ENCODE results near the gene UNC13D. TPM values are rescaled to one million over a fixed set of nuclear protein-coding genes. Genes with fewer than 3 reads are reported as not detected.

UNC13D gene
- total RNA-seq, 2 donors from 2014 or later, result 128 to 143 TPM

DNA sequence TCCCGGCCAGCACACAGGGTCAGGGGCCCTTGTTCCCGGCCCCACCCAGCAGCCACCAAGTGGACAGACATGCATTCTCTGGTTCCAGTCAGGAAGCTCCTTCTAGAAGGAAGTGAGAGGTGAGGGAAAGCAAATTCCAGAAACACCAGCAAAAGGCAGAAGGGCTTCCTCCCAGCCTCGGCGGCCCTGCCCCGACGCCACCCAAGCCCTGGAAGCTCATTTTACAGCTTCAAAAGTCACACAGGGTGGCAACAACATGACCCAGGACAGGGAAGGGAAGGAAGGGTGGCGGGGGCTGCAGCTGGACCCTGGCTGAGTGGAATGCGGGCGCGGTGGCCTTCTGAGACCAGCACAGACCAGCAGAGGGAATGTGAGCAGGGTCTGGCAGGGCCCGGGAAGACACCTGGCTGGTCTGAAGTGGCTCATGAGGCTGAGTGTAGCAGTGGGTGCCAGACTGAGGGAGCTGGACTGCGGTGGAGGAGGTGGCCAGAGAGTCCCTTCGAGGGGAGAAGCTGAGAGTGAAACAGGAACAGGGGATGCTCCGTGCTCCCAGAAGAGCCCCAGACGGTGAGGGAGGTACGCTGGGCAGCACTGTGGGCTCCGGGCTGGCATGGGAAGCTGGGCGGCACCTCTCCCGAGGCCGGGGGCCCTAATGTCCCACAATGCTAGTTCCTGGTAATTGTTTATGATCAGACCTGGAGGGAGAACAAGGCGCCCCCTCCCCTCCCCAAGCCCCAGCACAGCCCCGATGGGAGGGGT lies 1.9 kb upstream of the UNC13D start:
- Mint-ChIP-seq H3K27ac (peak overlapping the region in 1 of 2 donors; percentile 97), H3K9me3 (no peaks in the 10 kb centered on the region), H3K36me3 (no peaks in the 10 kb centered on the region)
- no peak for ATAC-seq
- DNase-seq (ENCODE audit: low spot score in 2 of 2), result no peak

DNA sequence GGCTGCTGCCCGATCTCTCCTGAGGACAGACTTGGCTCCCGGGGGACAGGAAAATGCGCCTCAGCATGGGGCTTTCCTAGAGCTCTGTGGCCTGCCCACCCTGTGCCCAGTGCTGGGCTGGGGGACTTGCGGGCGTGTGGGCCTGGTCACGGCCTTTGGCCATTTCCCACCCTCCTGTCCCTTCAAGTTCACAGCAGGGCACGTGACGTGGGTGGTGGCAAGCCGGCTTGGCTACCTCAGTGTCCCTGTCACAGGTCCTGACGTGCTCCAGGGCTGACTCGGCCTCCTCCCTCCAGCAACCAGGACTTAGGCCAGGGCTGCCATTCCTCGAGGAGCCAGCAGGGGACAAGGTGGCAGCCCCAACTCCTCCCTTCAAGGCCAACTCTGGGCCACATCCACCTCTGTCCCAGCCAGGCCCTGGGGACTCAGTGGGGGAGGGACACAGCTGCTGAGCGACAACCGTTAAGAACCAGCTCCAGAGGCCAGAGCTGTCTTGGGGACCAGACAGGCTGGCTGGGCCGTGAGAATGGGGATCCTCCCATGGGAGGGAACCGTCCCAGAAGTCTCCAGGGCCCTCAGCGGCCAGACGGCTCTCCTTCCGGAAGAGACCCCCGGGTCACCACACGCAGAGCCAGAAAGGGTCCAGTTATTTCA lies 981 bp upstream of the UNC13D start:
- Mint-ChIP-seq H3K36me3 (no peaks in the 10 kb centered on the region), H3K27ac (peak overlapping the region; percentile 87 to 97), H3K9me3 (no peaks in the 10 kb centered on the region)
- peak; percentile 63 to 71 for ATAC-seq
- peak; percentile 70 to 83 for DNase-seq (ENCODE audit: low spot score in 2 of 2)

DNA sequence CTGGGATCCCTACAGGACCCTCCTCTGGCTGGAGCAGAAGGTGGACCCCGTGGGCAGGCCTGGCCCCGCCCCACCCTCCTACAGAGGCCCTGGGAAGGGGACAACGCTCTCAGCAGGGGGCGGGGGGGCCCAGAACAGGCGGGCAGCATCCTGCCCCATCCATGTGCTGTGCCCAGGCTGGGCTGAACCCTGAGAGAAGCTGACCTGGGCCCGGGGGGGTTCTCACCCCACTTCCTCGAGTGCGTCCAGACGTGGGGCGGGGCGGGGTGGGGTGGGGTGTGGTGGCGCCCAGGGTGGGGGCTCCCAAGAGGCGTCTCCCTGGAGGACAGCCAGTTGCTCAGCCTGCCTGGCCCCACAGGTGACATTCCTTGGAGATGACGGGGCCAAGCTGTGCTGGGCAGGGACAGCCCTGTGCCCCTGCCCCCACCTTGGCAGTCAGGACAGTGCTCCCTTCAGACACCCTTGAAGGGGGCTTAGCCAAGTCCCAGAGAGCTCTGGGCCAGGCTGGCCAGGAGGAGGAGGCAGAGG lies 390 bp upstream of the UNC13D start:
- no peaks in the 10 kb centered on the region for H3K36me3 Mint-ChIP-seq
- DNase-seq (ENCODE audit: low spot score in 2 of 2), result no peak

DNA sequence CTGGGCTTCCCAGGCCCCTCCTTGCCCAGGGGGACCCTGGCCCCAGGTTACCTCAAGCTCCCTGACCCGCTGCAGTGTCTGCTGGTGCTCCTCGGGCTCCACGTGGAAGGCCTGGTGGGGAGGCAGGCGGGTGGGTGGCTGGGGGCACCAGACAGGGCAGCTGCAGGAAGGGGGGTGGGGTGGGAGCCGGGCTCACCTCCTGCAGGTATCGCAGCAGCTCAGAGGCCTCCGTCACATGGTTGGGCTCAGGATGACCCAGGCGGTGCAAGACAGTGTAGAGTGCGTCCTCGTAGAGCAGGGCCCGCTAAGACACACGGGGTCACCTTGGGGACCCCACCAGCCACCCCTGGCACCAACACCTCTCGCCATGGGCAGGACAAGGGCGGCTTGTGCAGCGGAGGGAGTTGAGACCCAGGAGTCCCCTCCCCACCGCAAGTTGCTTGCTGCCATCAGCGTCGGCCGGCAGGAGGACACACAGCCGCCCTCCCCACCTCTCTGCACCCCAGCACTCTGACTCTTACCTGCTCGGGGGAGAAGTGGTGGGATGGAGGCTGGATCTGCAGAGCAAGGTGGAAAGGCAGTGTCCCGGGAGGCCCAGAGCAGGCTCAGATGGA lies 1.1 kb downstream of the UNC13D start:
- Mint-ChIP-seq H3K27ac (peak overlapping the region; percentile 93 to 97), H3K9me3 (no peaks in the 10 kb centered on the region), H3K36me3 (no peaks in the 10 kb centered on the region)
- peak; percentile 6 to 39 for ATAC-seq
- peak in 1 of 2 donors; percentile 49 for DNase-seq (ENCODE audit: low spot score in 2 of 2)

More for the DNA sequence above, 390 bp upstream of the UNC13D start:
- peak overlapping the region in 1 of 2 donors; percentile 97 for H3K27ac Mint-ChIP-seq
- no peaks in the 10 kb centered on the region for H3K9me3 Mint-ChIP-seq
- peak; percentile 23 to 24 for ATAC-seq

DNA sequence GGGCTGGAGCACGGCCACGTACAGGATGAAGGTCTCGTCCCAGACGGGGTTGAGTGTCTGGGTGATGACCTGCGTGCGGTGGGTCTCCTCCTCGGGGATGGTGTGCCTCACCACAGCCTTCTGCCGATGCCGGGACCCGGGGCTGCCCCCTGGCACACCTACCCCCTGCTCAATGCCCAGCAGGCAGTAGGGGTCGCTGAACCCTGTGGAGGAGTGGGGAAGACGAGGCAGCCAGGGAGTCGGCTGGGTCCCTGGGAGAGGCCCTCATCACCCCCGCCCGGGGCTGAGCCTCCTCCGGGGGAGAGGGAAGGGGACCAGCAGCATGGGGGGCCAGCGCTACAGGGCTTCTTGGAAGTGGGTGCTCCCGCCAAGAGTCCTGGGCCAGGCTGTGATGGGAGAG lies 1.8 kb downstream of the UNC13D start:
- H3K36me3 Mint-ChIP-seq, result no peaks in the 10 kb centered on the region
- H3K27ac Mint-ChIP-seq, result peak overlapping the region in 1 of 2 donors; percentile 97

DNA sequence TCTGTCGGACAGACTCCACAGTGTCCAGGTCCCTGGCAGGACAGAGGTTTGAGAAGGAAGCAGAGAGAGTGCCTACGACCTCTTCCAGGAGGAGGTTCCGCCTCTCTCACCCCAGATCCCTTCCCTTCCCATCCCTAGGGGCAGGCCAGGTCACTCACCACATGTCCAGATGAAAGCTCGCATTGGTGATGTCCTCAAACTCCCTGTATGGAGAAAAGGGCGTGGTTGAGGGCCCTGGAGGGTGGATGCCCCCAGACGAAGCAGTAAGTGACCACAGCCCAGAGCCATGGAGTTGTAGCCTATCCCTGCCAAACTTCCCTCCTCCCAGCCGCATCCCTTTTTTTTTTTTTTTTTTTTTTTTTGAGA lies 3.4 kb downstream of the UNC13D start:
- DNase-seq (ENCODE audit: low spot score in 2 of 2), result no peak
- no peak for ATAC-seq
- Mint-ChIP-seq H3K9me3 (no peaks in the 10 kb centered on the region), H3K36me3 (no peaks in the 10 kb centered on the region), H3K27ac (no peak overlapping the region)

More for the DNA sequence above, 1.8 kb downstream of the UNC13D start:
- ATAC-seq (no peak), DNase-seq (ENCODE audit: low spot score in 2 of 2) (no peak)
- no peaks in the 10 kb centered on the region for H3K9me3 Mint-ChIP-seq

DNA sequence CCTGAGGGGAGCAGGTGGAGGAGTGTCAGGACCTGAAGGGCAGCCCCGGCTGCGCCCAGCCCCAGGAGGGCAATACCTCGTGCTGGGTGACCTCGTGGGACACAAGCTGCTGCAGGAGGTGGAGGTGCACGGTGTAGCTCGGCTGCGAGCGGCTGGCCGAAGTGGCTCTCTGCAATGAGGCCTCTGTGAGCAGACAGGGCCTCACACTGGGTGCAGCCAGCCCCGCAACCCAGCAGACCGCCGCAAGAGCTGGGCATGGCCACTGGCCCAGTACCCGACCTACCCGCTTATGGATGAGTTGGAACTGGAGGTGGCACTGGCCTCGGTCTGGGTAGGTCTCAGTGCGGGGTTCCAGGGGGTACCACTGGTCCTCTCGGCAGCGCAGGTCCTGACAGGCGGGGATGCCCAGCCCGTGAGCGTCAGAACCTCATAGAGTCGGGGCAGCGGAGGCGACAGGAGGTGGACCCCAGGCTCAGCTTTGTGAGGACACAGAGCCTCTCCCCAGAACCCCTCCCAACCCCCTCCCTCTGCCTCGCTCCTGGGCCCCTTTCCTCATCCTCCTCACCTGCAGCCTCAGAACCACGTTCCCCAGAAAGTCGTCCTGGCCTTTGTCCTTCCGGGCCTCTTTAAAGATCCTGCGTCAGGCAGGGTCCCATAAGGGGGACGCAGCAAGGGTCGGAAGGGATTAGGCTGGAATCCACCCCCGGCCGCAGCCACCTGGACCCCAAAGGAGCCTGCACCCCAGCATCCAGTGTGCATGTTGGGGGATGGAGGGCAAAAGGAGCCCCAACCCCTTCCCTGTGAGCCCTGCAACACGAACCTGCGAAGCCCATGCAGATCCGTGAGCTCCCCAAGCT lies 4.0 kb downstream of the UNC13D start:
- Mint-ChIP-seq H3K27ac (peak overlapping the region in 1 of 2 donors; percentile 44), H3K36me3 (no peaks in the 10 kb centered on the region), H3K9me3 (no peaks in the 10 kb centered on the region)
- DNase-seq (ENCODE audit: low spot score in 2 of 2), result no peak
- ATAC-seq, result no peak

DNA sequence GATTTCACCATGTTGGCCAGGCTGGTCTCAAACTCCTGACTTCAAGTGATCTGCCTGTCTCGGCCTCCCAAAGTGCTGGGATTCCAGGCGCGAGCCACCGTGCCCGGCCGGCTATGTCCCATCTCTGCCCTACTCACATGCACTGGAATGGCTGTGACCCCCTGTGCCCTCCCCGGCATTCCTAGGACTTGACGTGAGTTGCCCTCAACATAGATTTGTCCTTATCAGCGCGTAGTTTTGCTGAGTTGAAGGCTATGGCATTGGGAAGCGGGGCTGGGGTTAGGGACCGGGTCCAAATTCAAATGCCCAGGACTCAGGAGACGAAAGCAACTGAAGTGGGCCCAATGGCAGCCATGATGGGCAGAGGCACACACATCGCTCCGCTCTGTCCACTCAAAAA lies 5.8 kb downstream of the UNC13D start:
- ATAC-seq, result no peak
- DNase-seq (ENCODE audit: low spot score in 2 of 2), result no peak
- Mint-ChIP-seq H3K36me3 (no peaks in the 10 kb centered on the region), H3K27ac (no peak overlapping the region), H3K9me3 (no peaks in the 10 kb centered on the region)

DNA sequence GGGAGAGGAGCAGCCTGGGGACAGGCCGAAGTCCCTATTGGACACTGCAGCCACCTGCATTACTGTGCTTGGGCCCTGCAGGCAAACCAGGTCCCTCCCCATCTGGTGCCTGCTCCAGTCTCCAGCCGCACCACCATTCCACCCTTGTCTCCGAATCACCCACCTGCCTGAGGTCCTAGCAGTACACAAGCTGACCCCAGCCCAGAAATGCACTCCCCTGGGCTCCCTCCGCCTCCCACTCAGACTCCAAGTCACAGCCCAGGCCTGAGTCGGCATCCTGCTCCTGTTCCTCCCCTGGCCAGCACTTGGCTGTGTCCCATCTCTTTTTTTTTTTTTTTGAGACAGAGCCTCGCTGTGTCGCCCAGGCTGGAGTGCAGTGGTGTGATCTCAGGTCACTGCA lies 6.3 kb downstream of the UNC13D start:
- ATAC-seq, result no peak
- no peaks in the 10 kb centered on the region for H3K9me3 Mint-ChIP-seq
- no peaks in the 10 kb centered on the region for H3K36me3 Mint-ChIP-seq
- DNase-seq (ENCODE audit: low spot score in 2 of 2), result no peak
- H3K27ac Mint-ChIP-seq, result no peak overlapping the region

DNA sequence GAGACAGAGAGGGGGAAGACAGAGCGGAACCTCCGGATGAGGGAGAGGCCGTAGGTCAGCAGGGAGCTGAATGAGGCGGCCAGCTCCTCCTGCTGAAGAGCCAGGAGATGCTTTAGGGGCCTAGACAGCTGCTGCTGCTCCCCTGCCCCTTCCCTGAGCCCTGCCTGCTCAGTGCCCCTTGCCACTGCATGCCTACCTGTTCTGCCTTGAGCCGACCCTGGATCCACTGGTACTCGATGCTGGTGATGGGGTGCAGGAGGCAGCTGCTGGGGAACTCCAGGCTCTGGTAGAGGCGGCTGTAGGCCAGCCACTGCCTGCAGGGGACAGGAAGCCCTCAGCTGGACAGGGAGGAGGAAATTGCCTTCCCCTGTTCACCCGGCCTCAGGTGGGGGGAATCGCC lies 7.6 kb downstream of the UNC13D start:
- Mint-ChIP-seq H3K9me3 (no peaks in the 10 kb centered on the region), H3K36me3 (no peaks in the 10 kb centered on the region), H3K27ac (no peak overlapping the region)
- DNase-seq (ENCODE audit: low spot score in 2 of 2) (no peak), ATAC-seq (no peak)

DNA sequence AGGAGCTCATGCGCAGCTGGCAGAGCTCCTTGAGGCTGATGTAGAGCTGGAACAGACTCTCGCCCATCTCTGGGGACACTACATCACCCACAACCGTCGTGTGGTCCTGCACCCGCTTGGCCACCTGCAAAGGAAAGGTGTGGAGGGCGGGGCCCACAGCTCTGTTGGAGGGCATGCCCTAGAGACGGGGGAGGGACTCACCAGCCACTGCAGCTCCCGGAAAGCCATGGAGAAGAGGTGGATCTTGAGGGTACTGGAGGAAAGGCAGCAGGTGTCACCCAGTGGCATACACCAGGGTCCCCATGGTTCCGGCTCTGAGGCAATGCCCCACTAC lies 8.6 kb downstream of the UNC13D start:
- no peak for ATAC-seq
- Mint-ChIP-seq H3K36me3 (no peaks in the 10 kb centered on the region), H3K27ac (no peak overlapping the region), H3K9me3 (no peaks in the 10 kb centered on the region)
- no peak for DNase-seq (ENCODE audit: low spot score in 2 of 2)

DNA sequence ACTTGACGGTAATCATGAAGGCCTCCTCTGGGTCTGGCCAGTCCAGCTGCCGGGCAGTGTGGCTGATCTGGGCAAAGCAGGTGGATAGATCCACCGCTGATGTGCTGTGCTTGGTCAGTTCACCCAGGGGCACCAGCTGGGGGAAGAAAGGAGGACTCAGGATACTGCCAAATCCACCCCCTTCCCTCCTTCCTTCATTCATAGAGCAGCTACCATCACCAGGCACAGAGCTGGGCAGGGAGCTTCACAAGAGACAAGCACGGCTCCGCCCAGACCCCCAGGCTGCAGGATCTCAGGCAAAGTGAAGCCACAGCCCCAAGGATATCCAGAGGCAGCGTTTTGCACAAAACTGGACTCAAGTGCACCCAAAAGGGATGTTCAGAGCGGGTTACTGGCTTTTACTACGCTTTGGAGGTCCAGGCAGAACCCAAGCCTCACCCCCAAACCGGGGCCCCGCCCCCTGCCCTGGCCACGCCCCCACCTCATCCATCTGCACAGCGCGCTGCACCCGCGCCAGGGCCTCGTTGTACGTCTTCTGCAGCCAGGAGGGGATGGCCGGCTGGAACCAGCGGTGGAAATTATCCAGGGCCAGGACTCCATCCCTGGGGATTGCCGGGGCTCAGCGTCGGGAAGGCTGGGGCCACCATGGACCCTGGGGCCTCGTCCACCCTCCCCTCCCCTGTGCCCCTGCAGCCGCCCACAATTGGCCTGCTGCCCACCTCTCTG lies 9.1 kb downstream of the UNC13D start:
- H3K27ac Mint-ChIP-seq, result peak overlapping the region in 1 of 2 donors; percentile 95
- no peaks in the 10 kb centered on the region for H3K36me3 Mint-ChIP-seq

DNA sequence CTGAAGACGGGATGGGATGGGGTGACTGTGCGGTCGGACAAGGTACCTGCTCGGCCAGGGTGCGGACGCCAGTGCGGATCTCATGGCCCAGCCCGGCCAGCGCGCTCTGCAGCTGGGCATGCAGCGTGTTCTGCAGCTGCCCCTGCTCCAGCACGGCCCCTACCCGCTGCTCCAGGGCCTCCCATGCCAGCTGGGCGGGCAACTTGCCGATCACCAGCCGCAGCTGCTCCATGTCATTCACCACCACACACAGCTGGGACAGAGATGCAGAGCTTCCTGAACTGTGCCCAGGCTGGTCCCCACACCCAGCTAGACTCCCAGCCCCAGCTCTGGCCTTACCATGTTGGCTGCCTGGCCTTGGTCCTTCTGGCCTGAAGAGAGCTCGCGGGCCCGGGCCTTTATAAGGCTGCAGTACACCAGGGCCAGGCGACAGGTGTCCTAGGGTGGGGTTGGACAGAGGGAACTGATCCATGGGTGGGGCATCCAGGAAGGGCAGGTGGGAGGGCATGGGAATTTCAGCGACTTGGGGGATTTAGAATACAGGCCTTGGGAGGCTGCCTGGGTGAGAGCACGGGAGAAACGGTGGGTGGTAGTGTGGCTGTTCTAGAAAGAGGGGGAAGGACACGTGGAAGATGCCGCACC lies 9.8 kb downstream of the UNC13D start:
- Mint-ChIP-seq H3K27ac (peak overlapping the region in 1 of 2 donors; percentile 95), H3K36me3 (no peaks in the 10 kb centered on the region), H3K9me3 (no peaks in the 10 kb centered on the region)
- DNase-seq (ENCODE audit: low spot score in 2 of 2), result no peak
- ATAC-seq, result no peak

More for the DNA sequence above, 9.1 kb downstream of the UNC13D start:
- ATAC-seq, result no peak
- no peaks in the 10 kb centered on the region for H3K9me3 Mint-ChIP-seq
- no peak for DNase-seq (ENCODE audit: low spot score in 2 of 2)

DNA sequence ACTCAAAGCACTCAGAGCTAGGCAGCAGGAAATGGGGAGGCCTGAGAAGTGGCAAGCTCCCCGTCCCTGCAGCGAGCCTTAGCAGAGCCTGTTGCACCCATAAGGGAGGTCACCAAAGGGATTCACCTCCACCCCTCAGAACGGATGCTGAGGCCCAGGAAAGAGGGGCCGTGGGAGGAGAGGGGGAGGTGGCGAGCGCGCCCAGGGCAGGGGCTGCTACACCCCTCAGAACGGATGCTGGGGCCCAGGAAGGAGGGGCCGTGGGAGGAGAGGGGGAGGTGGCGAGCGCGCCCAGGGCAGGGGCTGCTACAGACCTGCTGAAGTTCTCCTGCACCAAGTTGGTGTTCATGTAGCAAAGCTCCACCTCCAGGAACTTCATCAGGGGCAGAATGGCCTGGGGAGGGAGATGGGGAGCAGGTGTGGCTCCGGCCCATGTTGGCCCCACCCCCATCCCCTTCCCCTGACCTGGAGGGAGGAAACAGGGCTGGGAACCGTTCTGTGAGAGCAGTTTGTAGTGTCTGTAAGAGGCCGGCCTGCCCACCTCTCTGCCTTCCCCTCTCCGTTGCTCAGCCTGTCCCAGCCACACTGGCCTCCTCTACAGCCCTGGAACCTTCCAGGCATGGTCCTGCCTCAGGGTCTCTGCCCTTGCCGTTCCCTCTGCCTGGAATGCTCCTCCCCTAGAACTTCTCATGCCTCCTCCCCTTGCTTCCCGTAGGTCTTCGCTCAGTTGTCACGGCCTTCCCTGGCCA lies 11.4 kb downstream of the UNC13D start:
- Mint-ChIP-seq H3K36me3 (no peaks in the 10 kb centered on the region), H3K27ac (peak overlapping the region; percentile 94 to 95), H3K9me3 (no peaks in the 10 kb centered on the region)
- DNase-seq (ENCODE audit: low spot score in 2 of 2), result no peak
- ATAC-seq, result peak; percentile 32 to 50

DNA sequence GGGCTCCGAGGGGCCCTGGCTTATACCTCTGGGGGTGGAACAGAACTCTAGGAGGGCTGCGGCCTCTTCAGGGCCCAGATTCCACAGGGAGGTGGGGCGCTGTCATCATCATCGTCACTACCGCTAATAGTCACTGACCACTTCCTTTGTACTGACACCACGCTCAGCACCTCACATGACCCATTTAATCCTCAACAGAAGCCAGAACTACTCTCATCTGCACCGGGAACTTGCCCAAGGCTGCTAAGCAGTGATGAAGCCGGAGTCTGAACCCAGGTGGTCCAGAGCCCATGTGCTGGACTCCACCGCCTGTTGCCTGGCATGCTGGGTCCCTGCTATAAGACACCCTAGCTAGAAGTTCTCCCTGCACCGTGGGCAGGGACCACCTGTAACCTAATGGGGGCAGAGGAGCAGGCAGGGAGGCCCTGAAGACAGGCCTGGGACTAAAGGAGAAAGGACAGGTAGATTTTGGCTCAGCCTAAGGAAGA lies 12.0 kb downstream of the UNC13D start:
- H3K36me3 Mint-ChIP-seq, result no peaks in the 10 kb centered on the region
- no peak for DNase-seq (ENCODE audit: low spot score in 2 of 2)
- ATAC-seq, result peak; percentile 43 to 75

More for the DNA sequence above, 12.0 kb downstream of the UNC13D start:
- Mint-ChIP-seq H3K27ac (peak overlapping the region; percentile 94 to 95), H3K9me3 (no peaks in the 10 kb centered on the region)

Data from activated naive CD4-positive, alpha-beta T cell treated with anti-CD3 and anti-CD28 coated beads, Interleukin-2, amount 50 U/mL, for 72 hours (primary cell).